HepG2 (cell line): Measurements from ENCODE around the gene GPC6. TPM values are rescaled to one million over a fixed set of nuclear protein-coding genes. Genes with fewer than 3 reads are reported as not detected.

ENCODE experiments used
- DNMT1 ChIP-seq: sonication (generic); formaldehyde crosslinking; IDR thresholded peaks from 2 replicates; pipeline ENCODE4 v1.5.1; 2020; ENCODE audit warnings: mild to moderate bottlenecking, missing genetic modification reagents
- DR1 ChIP-seq: sonication (generic); formaldehyde crosslinking; IDR thresholded peaks from 2 replicates; pipeline ENCODE4 v1.8.0; 2021; ENCODE audit warnings: mild to moderate bottlenecking, missing genetic modification reagents, inconsistent platforms
- FOXK1 ChIP-seq: sonication (generic); formaldehyde crosslinking; IDR thresholded peaks from 2 replicates; pipeline ENCODE4 v1.4.0; 2020; ENCODE audit warnings: low read depth, missing genetic modification reagents, borderline replicate concordance
- SMARCE1 ChIP-seq: fragments of 450-650 bp; IDR thresholded peaks from 2 replicates; pipeline ENCODE4 v1.6.1; 2017; ENCODE audit warnings: borderline replicate concordance
- TP53 ChIP-seq: sonication (generic); formaldehyde crosslinking; conservative IDR thresholded peaks from 2 replicates; pipeline ENCODE4 v1.4.0; 2020; ENCODE audit warnings: missing genetic modification reagents
- ZBTB40 ChIP-seq, 2 experiments: fragments of 450-650 bp in 1 of 2; sonication (generic) in 1 of 2; formaldehyde crosslinking in 1 of 2; IDR thresholded peaks; 2 replicates each; pipeline versions ENCODE4 v1.6.1 to v1.8.0; 2016 to 2022; ENCODE audit warnings: antibody characterized with exemption in 1 of 2, mild to moderate bottlenecking in 1 of 2, missing genetic modification reagents in 1 of 2
- ZNF350 ChIP-seq: sonication (generic); formaldehyde crosslinking; IDR thresholded peaks from 2 replicates; pipeline ENCODE4 v1.4.0; 2020; ENCODE audit warnings: mild to moderate bottlenecking, low read depth, missing genetic modification reagents, borderline replicate concordance
- ZNF644 ChIP-seq: IDR thresholded peaks from 2 replicates; pipeline ENCODE4 v1.6.1; 2016; ENCODE audit warnings: low read depth
- ZNF766 ChIP-seq: sonication (generic); formaldehyde crosslinking; IDR thresholded peaks from 2 replicates; pipeline ENCODE4 v1.5.0; 2020; ENCODE audit warnings: missing genetic modification reagents, borderline replicate concordance
- ZSCAN20 ChIP-seq: sonication (generic); formaldehyde crosslinking; IDR thresholded peaks from 2 replicates; pipeline ENCODE4 v1.4.0; 2020; ENCODE audit warnings: missing genetic modification reagents, mild to moderate bottlenecking, borderline replicate concordance
- polyA plus RNA-seq, 8 experiments: library from polyadenylated mRNA; depleted of rRNA in 3 of 8; stranded (reverse) in 7 of 8; unstranded in 1 of 8; fragments of >200 nt; fragmentation: Illumina TruSeq in 4 of 8; extraction: Trizol in 4 of 8; gene quantifications; 2 replicates each; pipeline versions ENCODE4 v1.2.1 to v1.2.3, GENCODE V29; 2011 to 2016; ENCODE audit warnings: low read depth in 4 of 8, missing spikeins in 1 of 8, mixed read lengths in 1 of 8; ENCODE audit not compliant: insufficient read depth in 1 of 8
- total RNA-seq, 5 experiments: library from RNA; depleted of rRNA; stranded (reverse); fragments of >200 nt; fragmentation: Illumina TruSeq; extraction: Trizol; gene quantifications; 2 replicates each; pipeline ENCODE4 v1.2.3, GENCODE V29; 2016; ENCODE audit warnings: low read depth in 1 of 5
- TF ChIP-seq, protein P1 (sequence below): sonication (generic); formaldehyde crosslinking; IDR thresholded peaks from 2 replicates; pipeline ENCODE4 v1.5.0; 2020; ENCODE audit warnings: mild to moderate bottlenecking, missing genetic modification reagents, borderline replicate concordance
- TF ChIP-seq, protein P2 (sequence below), 2 experiments: fragments of 450-650 bp in 1 of 2; sonication (generic) in 1 of 2; formaldehyde crosslinking; IDR thresholded peaks; 2 replicates each; pipeline versions ENCODE4 v1.5.0 to v1.8.0; 2020 to 2022; ENCODE audit warnings: mild to moderate bottlenecking in 1 of 2, missing genetic modification reagents in 1 of 2
- TF ChIP-seq, protein P3 (sequence below): sonication (generic); formaldehyde crosslinking; IDR thresholded peaks from 2 replicates; pipeline ENCODE4 v1.9.0; 2021; ENCODE audit warnings: missing genetic modification reagents, mild to moderate bottlenecking, borderline replicate concordance

Gene GPC6
- total and polyA plus RNA-seq, 2 of the 13 experiments (the other 11 are each of a cell fraction or from before 2014, with no cell fraction given): 24.5 to 33.9 TPM

GRCh38 chr13:93233997-93234416, 7.4 kb downstream of the GPC6 start (continued):
- TF ChIP-seq, protein P1, sequence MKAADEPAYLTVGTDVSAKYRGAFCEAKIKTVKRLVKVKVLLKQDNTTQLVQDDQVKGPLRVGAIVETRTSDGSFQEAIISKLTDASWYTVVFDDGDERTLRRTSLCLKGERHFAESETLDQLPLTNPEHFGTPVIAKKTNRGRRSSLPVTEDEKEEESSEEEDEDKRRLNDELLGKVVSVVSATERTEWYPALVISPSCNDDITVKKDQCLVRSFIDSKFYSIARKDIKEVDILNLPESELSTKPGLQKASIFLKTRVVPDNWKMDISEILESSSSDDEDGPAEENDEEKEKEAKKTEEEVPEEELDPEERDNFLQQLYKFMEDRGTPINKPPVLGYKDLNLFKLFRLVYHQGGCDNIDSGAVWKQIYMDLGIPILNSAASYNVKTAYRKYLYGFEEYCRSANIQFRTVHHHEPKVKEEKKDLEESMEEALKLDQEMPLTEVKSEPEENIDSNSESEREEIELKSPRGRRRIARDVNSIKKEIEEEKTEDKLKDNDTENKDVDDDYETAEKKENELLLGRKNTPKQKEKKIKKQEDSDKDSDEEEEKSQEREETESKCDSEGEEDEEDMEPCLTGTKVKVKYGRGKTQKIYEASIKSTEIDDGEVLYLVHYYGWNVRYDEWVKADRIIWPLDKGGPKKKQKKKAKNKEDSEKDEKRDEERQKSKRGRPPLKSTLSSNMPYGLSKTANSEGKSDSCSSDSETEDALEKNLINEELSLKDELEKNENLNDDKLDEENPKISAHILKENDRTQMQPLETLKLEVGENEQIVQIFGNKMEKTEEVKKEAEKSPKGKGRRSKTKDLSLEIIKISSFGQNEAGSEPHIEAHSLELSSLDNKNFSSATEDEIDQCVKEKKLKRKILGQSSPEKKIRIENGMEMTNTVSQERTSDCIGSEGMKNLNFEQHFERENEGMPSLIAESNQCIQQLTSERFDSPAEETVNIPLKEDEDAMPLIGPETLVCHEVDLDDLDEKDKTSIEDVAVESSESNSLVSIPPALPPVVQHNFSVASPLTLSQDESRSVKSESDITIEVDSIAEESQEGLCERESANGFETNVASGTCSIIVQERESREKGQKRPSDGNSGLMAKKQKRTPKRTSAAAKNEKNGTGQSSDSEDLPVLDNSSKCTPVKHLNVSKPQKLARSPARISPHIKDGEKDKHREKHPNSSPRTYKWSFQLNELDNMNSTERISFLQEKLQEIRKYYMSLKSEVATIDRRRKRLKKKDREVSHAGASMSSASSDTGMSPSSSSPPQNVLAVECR (CRISPR knock-in tag): peak; percentile 22; the same call in 1 of the 2 replicates
- no peak for TF ChIP-seq SMARCE1
- TF ChIP-seq, protein P2, sequence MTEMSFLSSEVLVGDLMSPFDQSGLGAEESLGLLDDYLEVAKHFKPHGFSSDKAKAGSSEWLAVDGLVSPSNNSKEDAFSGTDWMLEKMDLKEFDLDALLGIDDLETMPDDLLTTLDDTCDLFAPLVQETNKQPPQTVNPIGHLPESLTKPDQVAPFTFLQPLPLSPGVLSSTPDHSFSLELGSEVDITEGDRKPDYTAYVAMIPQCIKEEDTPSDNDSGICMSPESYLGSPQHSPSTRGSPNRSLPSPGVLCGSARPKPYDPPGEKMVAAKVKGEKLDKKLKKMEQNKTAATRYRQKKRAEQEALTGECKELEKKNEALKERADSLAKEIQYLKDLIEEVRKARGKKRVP (CRISPR knock-in tag; IDR thresholded peaks at IDR 0.05): 0 out of 4 replicates have a peak, but pooled peaks of 1 of the 2 experiments have one; percentile 35
- TF ChIP-seq, protein P3, sequence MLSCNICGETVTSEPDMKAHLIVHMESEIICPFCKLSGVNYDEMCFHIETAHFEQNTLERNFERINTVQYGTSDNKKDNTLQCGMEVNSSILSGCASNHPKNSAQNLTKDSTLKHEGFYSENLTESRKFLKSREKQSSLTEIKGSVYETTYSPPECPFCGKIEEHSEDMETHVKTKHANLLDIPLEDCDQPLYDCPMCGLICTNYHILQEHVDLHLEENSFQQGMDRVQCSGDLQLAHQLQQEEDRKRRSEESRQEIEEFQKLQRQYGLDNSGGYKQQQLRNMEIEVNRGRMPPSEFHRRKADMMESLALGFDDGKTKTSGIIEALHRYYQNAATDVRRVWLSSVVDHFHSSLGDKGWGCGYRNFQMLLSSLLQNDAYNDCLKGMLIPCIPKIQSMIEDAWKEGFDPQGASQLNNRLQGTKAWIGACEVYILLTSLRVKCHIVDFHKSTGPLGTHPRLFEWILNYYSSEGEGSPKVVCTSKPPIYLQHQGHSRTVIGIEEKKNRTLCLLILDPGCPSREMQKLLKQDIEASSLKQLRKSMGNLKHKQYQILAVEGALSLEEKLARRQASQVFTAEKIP: no peak
- TF ChIP-seq TP53 (CRISPR knock-in tag): no peak
- TF ChIP-seq DNMT1 (CRISPR knock-in tag): no peak
- no peak for TF ChIP-seq ZNF350 (CRISPR knock-in tag)
- TF ChIP-seq FOXK1 (CRISPR knock-in tag): peak; percentile 45; the same call in 1 of the 2 replicates
- TF ChIP-seq ZSCAN20 (CRISPR knock-in tag): no peak
- no peak for TF ChIP-seq ZNF766 (CRISPR knock-in tag)
- TF ChIP-seq DR1 (CRISPR knock-in tag): 0 out of 2 replicates have a peak, but pooled peaks have one; percentile 23
- TF ChIP-seq ZNF644 (CRISPR knock-in tag): no peak
- no peak for TF ChIP-seq ZBTB40 (IDR thresholded peaks at IDR 0.05)
- TF ChIP-seq ZBTB40 (CRISPR knock-in tag; IDR thresholded peaks at IDR 0.05): no peak
